Vagina (tissue), 2 donors: ENCODE measurements around the gene RPSA. TPM values are rescaled to one million over a fixed set of nuclear protein-coding genes. Genes with fewer than 3 reads are reported as not detected.
"Not testable (repeated sequence)": the region's sequence is repeated elsewhere in the genome, so short reads cannot be mapped to it uniquely, and the experiment has no call there.

Experiments
- DNase-seq, 2 donors: peaks; one replicate each; pipeline ENCODE4 v3.0.0-alpha.2; 2017; ENCODE audit errors: extremely low spot score in 2 of 2
- H3K27ac ChIP-seq: fragments of 200-600 bp; sonication (generic); one replicate; pipeline ENCODE4 v1.5.1; 2019
- H3K27me3 ChIP-seq: fragments of 200-600 bp; sonication (generic); one replicate; pipeline ENCODE4 v1.5.1; 2019
- H3K36me3 ChIP-seq, 2 donors: fragments of 200-600 bp; sonication (generic); one replicate each; pipeline ENCODE4 v1.5.1; 2017 to 2019
- H3K4me1 ChIP-seq: fragments of 200-600 bp; sonication (generic); one replicate; pipeline ENCODE4 v1.5.1; 2019
- H3K4me3 ChIP-seq, 2 donors: fragments of 200-600 bp; sonication (generic); 1 replicate in 1 of 2; 2 replicates in 1 of 2; pipeline ENCODE4 v1.5.1; 2016 to 2019
- H3K9me3 ChIP-seq: fragments of 200-600 bp; sonication (generic); one replicate; pipeline ENCODE4 v1.5.1; 2019
- POLR2A ChIP-seq, 2 donors: fragments of 450-650 bp; IDR thresholded peaks; one replicate each; pipeline ENCODE4 v1.6.1; 2017; ENCODE audit warnings: antibody characterized with exemption in 2 of 2, mild to moderate bottlenecking in 2 of 2, moderate library complexity in 2 of 2
- POLR2AphosphoS5 ChIP-seq, 2 donors: sonication (generic); formaldehyde crosslinking; IDR thresholded peaks; one replicate each; pipeline ENCODE4 v1.9.0; 2017; ENCODE audit warnings: antibody characterized with exemption in 2 of 2, mild to moderate bottlenecking in 2 of 2, low read depth in 1 of 2; ENCODE audit not compliant: insufficient read depth in 1 of 2
- intact Hi-C: fragments of 100-400 bp; cut with DNase I; formaldehyde crosslinking; loops from one replicate; pipeline ENCODE4 v1.15.1; 2023
- total RNA-seq: library from RNA; depleted of rRNA; stranded (reverse); fragments of >200 nt; gene quantifications from one replicate; pipeline ENCODE4 v1.2.3, GENCODE V29; 2016
- TF ChIP-seq, protein P1 (sequence below), 3 experiments: fragments of 450-650 bp in 2 of 3; fragments of 200-600 bp in 1 of 3; sonication (generic) in 1 of 3; IDR thresholded peaks; one replicate each; pipeline ENCODE4 v1.5.1; 2017 to 2019; ENCODE audit warnings: antibody characterized with exemption in 3 of 3, mild to moderate bottlenecking in 2 of 3, moderate library complexity in 2 of 3

RPSA gene
- total RNA-seq, 1 donor from 2014 or later = 1,049 TPM

GRCh38 chr3:39362812-39363211, 43.7 kb upstream of the RPSA start:
- TF ChIP-seq POLR2AphosphoS5 (IDR thresholded peaks at IDR 0.05; ENCODE audit: insufficient read depth in 1 of 2, low read depth in 1 of 2) = no peak
- TF ChIP-seq POLR2A (IDR thresholded peaks at IDR 0.05) = no peak
- TF ChIP-seq, protein P1, sequence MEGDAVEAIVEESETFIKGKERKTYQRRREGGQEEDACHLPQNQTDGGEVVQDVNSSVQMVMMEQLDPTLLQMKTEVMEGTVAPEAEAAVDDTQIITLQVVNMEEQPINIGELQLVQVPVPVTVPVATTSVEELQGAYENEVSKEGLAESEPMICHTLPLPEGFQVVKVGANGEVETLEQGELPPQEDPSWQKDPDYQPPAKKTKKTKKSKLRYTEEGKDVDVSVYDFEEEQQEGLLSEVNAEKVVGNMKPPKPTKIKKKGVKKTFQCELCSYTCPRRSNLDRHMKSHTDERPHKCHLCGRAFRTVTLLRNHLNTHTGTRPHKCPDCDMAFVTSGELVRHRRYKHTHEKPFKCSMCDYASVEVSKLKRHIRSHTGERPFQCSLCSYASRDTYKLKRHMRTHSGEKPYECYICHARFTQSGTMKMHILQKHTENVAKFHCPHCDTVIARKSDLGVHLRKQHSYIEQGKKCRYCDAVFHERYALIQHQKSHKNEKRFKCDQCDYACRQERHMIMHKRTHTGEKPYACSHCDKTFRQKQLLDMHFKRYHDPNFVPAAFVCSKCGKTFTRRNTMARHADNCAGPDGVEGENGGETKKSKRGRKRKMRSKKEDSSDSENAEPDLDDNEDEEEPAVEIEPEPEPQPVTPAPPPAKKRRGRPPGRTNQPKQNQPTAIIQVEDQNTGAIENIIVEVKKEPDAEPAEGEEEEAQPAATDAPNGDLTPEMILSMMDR (IDR thresholded peaks at IDR 0.05) = no peak
- intact Hi-C loops = no loop called here
- no peak overlapping the region for H3K4me3 ChIP-seq
- no peak overlapping the region for H3K27ac ChIP-seq
- no peaks in the 10 kb centered on the region for H3K4me1 ChIP-seq
- H3K9me3 ChIP-seq = no peaks in the 10 kb centered on the region
- H3K27me3 ChIP-seq = no peaks in the 10 kb centered on the region
- DNase-seq = no peak
- no peaks in the 10 kb centered on the region for H3K36me3 ChIP-seq

- H3K4me1 ChIP-seq, H3K4me3 ChIP-seq, H3K36me3 ChIP-seq, H3K27ac ChIP-seq, H3K27me3 ChIP-seq, DNase-seq, intact Hi-C loops, H3K9me3 ChIP-seq: not testable (repeated sequence)
These were observed 36.1 kb upstream of the RPSA start for GRCh38 chr3:39370450-39370849.

DNA sequence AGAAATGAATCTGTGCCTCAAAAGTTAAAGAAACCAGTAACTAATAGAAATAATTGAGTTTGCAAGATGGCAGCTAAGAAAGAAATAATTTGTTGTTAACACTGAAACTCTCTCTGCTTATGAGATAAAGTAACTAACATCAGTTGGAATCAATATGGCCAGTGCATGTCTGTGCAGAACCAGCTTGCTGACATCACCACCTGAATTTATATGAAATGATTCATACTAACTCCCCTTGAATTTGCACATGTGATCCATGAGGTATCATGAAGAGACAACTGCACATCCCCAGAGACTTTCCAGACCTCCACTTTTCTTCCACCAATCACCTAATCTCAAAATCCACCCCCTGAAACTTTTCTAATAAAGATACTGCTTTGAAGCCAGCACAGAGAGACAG, 33.7 kb upstream of the RPSA start:
- H3K4me1 ChIP-seq = no peaks in the 10 kb centered on the region
- no peaks in the 10 kb centered on the region for H3K9me3 ChIP-seq
- no peak for TF ChIP-seq POLR2AphosphoS5 (IDR thresholded peaks at IDR 0.05; ENCODE audit: insufficient read depth in 1 of 2, low read depth in 1 of 2)
- TF ChIP-seq, protein P1 (IDR thresholded peaks at IDR 0.05) = no peak
- TF ChIP-seq POLR2A (IDR thresholded peaks at IDR 0.05) = no peak
- no peak overlapping the region for H3K27ac ChIP-seq
- no peak overlapping the region for H3K4me3 ChIP-seq
- DNase-seq = no peak
- intact Hi-C loops = no loop called here
- H3K27me3 ChIP-seq = no peaks in the 10 kb centered on the region
- no peaks in the 10 kb centered on the region for H3K36me3 ChIP-seq

GRCh38 chr3:39376959-39377634, 29.4 kb upstream of the RPSA start:
- TF ChIP-seq, protein P1 (IDR thresholded peaks at IDR 0.05) = no peak
- TF ChIP-seq POLR2AphosphoS5 (IDR thresholded peaks at IDR 0.05; ENCODE audit: insufficient read depth in 1 of 2, low read depth in 1 of 2) (no peak), POLR2A (IDR thresholded peaks at IDR 0.05) (no peak)
- no peak overlapping the region for H3K4me3 ChIP-seq
- DNase-seq = no peak
- intact Hi-C loops = no loop called here
- H3K36me3 ChIP-seq = no peaks in the 10 kb centered on the region
- H3K4me1 ChIP-seq = no peaks in the 10 kb centered on the region
- H3K27ac ChIP-seq = no peak overlapping the region
- no peaks in the 10 kb centered on the region for H3K9me3 ChIP-seq
- H3K27me3 ChIP-seq = no peaks in the 10 kb centered on the region

DNA sequence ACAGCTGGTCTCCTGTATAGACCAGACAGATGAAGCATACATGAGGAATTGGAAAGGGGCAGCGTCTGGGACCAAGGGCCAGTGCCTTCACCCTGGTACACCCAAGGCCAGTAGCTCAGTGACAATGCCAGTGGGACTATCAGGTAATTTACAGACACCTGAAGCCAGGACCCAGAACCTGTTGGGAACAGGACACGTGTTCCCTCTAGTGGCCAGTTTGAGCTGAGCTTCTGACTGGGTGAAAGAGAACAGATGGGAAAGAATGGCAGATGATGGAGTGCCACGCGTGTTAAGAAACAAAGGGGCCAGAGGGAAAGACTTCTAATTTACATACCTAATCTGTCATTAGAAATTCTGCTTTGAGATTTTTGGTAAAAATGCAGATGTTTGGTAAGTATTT, 28.4 kb upstream of the RPSA start:
- Histone ChIP-seq H3K4me3 (no peak overlapping the region), H3K27me3 (no peaks in the 10 kb centered on the region), H3K9me3 (no peaks in the 10 kb centered on the region), H3K27ac (no peak overlapping the region), H3K4me1 (peaks cover 8% of the 10 kb centered on the region), H3K36me3 (no peaks in the 10 kb centered on the region)
- intact Hi-C loops = no loop called here
- no peak for DNase-seq
- TF ChIP-seq, protein P1 (IDR thresholded peaks at IDR 0.05) = peak in 1 of 3 experiments; percentile 27
- no peak for TF ChIP-seq POLR2A (IDR thresholded peaks at IDR 0.05)
